ENCODE results near the gene PCED1A.

DNA sequence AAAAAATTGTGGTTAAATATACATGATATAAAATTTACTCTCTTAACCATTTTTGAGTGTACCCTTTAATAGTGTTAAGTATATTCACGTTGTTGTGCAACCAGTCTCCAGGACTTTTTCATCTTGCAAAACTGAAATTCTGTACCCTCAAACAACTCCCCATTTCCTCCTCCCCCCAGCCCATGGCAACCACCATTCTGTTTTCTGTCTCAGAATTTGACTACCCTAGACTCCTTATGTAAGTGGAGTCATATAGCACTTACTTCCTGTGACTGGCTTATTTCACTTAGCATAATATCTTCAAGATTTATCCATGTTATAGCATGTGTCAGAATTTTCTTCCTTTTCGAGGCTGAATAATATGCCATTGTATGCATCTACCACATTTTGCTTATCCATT, 5.2 kb upstream of the PCED1A start:
- TF ChIP-seq EZH2 (IDR thresholded peaks at IDR 0.05; ENCODE audit: borderline replicate concordance, low read length) = no peak
- TF ChIP-seq, protein P1, sequence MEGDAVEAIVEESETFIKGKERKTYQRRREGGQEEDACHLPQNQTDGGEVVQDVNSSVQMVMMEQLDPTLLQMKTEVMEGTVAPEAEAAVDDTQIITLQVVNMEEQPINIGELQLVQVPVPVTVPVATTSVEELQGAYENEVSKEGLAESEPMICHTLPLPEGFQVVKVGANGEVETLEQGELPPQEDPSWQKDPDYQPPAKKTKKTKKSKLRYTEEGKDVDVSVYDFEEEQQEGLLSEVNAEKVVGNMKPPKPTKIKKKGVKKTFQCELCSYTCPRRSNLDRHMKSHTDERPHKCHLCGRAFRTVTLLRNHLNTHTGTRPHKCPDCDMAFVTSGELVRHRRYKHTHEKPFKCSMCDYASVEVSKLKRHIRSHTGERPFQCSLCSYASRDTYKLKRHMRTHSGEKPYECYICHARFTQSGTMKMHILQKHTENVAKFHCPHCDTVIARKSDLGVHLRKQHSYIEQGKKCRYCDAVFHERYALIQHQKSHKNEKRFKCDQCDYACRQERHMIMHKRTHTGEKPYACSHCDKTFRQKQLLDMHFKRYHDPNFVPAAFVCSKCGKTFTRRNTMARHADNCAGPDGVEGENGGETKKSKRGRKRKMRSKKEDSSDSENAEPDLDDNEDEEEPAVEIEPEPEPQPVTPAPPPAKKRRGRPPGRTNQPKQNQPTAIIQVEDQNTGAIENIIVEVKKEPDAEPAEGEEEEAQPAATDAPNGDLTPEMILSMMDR (IDR thresholded peaks at IDR 0.05; ENCODE audit: low read length) = no peak

All from OCI-LY1 (cell line).